Nephron progenitor cell (in vitro differentiated cells): ENCODE results near the gene PHACTR4.
"Not testable (repeated sequence)": the region's sequence is repeated elsewhere in the genome, so short reads cannot be mapped to it uniquely, and the experiment has no call there.

Experiments
- DNase-seq: peaks from one replicate; pipeline ENCODE4 v3.0.0; 2021
- H3K27ac Mint-ChIP-seq: 2 replicates; pipeline ENCODE4 v1.8.0; 2021; ENCODE audit warnings: mild to moderate bottlenecking, moderate library complexity, mixed read lengths
- H3K27me3 Mint-ChIP-seq: 2 replicates; pipeline ENCODE4 v1.8.0; 2021; ENCODE audit warnings: mild to moderate bottlenecking, low read depth, mixed read lengths; ENCODE audit not compliant: poor library complexity
- H3K36me3 Mint-ChIP-seq: 2 replicates; pipeline ENCODE4 v1.8.0; 2021; ENCODE audit warnings: low read depth, mixed read lengths
- H3K4me1 Mint-ChIP-seq: 2 replicates; pipeline ENCODE4 v1.8.0; 2021; ENCODE audit warnings: mixed read lengths
- H3K4me3 Mint-ChIP-seq: 2 replicates; pipeline ENCODE4 v1.8.0; 2021; ENCODE audit warnings: mild to moderate bottlenecking, moderate library complexity, mixed read lengths
- H3K9me3 Mint-ChIP-seq: 2 replicates; pipeline ENCODE4 v1.8.0; 2021; ENCODE audit warnings: mild to moderate bottlenecking, moderate library complexity, mixed read lengths
- TF ChIP-seq, protein P1 (sequence below): fragments of 200-600 bp; sonication (generic); IDR thresholded peaks from 2 replicates; pipeline ENCODE4 v1.5.0; 2021; ENCODE audit warnings: antibody characterized with exemption

PHACTR4 gene

DNA sequence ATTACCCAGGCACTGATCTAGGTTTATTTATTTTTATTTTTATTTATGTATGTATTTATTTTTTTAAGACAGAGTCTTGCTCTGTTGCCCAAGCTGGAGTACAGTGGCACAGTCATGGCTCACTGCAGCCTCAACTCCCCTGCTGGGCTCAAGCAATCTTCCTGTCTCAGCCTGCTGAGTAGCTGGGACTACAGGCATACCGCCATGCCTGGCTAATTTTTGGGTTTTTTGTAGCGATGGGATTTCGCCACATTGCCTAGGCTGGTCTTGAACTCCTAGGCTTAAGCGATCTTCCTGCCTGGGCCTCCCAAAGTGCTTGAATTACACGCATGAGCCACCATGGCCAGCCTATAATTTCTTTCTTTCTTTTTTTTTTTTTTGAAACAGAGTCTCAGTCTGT, 9.4 kb downstream of the PHACTR4 start:
- Mint-ChIP-seq H3K36me3 (peaks cover 86% of the 10 kb centered on the region), H3K4me3 (no peak overlapping the region), H3K9me3 (peaks cover 49% of the 10 kb centered on the region), H3K4me1 (peaks cover 27% of the 10 kb centered on the region), H3K27me3 (no peaks in the 10 kb centered on the region), H3K27ac (no peak overlapping the region)
- DNase-seq, result no peak
- TF ChIP-seq, protein P1, sequence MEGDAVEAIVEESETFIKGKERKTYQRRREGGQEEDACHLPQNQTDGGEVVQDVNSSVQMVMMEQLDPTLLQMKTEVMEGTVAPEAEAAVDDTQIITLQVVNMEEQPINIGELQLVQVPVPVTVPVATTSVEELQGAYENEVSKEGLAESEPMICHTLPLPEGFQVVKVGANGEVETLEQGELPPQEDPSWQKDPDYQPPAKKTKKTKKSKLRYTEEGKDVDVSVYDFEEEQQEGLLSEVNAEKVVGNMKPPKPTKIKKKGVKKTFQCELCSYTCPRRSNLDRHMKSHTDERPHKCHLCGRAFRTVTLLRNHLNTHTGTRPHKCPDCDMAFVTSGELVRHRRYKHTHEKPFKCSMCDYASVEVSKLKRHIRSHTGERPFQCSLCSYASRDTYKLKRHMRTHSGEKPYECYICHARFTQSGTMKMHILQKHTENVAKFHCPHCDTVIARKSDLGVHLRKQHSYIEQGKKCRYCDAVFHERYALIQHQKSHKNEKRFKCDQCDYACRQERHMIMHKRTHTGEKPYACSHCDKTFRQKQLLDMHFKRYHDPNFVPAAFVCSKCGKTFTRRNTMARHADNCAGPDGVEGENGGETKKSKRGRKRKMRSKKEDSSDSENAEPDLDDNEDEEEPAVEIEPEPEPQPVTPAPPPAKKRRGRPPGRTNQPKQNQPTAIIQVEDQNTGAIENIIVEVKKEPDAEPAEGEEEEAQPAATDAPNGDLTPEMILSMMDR, result no peak

DNA sequence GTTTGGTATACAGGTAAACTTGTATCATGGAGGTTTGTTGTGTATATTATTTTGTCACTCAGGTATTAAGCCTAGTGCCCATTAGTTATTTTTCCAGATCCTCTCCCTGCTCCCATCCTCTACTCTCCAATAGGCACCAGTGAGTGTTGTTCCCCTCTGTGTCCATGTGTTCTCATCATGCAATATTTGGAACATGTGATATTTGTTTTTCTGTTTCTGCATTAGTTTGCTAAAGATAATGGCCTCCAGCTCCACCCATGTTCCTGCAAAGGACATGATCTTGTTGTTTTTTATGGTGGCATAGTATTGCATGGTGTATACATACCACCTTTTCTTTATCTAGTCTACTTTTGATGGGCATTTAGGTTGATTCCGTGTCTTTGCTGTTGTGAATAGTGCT, 10.9 kb downstream of the PHACTR4 start:
- Mint-ChIP-seq H3K4me1 (peaks cover 14% of the 10 kb centered on the region), H3K9me3 (peaks cover 60% of the 10 kb centered on the region), H3K27ac (peak overlapping the region; percentile 65), H3K36me3 (peaks cover 87% of the 10 kb centered on the region), H3K4me3 (no peak overlapping the region), H3K27me3 (no peaks in the 10 kb centered on the region)
- DNase-seq, result no peak
- TF ChIP-seq, protein P1, result no peak

DNA sequence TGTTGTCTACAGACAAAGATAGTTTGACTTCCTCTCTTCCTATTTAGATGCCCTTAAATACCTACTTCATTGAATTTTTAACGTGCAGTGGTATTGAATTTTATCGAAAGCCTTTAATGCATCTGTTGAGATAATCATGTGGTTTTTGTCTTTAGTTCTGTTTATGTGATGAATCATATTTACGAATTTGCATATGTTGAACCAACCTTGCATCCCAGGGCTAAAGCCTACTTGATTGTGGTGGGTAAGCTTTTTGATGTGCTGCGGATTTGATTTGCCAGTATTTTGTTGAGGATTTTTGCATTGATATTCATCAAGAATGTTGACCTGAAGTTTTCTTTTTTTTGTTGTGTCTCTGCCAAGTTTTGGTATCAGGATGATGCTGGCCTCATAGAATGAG, 14.2 kb downstream of the PHACTR4 start:
- H3K27me3 Mint-ChIP-seq, H3K27ac Mint-ChIP-seq, H3K4me1 Mint-ChIP-seq, DNase-seq, H3K4me3 Mint-ChIP-seq: not testable (repeated sequence)
- Mint-ChIP-seq H3K9me3 (peaks cover 66% of the 10 kb centered on the region), H3K36me3 (peaks cover 95% of the 10 kb centered on the region)

DNA sequence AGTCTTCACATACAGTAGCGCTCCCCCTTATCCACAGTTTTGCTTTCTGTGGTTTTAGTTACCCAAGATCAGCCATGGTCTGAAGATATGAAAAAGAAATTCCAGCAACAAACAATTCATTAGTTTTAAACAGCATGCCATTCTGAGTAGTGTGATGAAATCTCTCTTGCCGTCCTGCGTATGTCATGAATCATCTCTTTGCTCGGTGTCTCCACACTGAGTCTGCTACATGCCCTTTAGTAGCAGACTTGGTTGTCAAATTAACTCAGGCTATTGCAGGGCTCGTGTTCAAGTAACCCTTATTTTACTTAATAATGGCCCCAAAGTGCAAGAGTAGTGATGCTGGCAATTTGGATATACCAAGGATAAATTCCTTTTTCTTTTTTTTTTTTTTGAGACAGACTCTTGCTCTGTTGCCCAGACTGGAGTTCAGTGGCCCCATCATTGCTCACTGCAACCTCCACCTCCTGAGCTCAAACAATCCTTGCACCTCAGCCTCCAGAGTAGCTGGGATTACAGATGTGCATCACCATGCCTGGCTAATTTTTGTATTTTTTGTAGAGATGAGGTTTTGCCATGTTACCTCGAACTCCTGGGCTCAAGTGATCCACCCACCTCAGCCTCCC, 22.6 kb downstream of the PHACTR4 start:
- peaks cover 13% of the 10 kb centered on the region for H3K9me3 Mint-ChIP-seq
- DNase-seq, result no peak
- H3K36me3 Mint-ChIP-seq, result peaks cover 61% of the 10 kb centered on the region
- TF ChIP-seq, protein P1, result no peak
- no peak overlapping the region for H3K4me3 Mint-ChIP-seq
- no peaks in the 10 kb centered on the region for H3K27me3 Mint-ChIP-seq
- peak overlapping the region; percentile 15 for H3K27ac Mint-ChIP-seq
- no peaks in the 10 kb centered on the region for H3K4me1 Mint-ChIP-seq

DNA sequence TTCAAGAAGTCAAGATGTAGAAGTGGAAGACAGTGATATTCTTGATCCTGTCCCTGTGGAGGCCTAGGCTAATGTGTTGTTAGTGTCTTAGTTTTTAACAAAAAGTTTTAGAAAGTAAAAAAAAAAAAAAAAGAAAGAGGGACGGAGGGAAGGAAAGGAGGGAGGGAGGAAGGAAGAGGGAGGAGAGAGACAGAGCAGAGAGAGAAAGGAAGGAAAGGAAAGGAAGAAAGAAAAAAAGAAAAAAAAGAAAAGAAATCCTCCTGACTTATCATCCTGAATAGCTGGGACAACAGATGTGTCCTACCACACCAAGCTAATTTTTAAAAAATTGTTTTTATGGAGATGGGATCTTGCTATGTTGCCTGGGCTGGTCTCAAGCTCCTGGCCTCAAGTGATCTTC, 24.6 kb downstream of the PHACTR4 start:
- no peak for DNase-seq
- Mint-ChIP-seq H3K36me3 (peaks cover 52% of the 10 kb centered on the region), H3K27ac (peak overlapping the region; percentile 63), H3K9me3 (peaks cover under 1% of the 10 kb centered on the region), H3K4me1 (no peaks in the 10 kb centered on the region), H3K27me3 (no peaks in the 10 kb centered on the region), H3K4me3 (no peak overlapping the region)
- TF ChIP-seq, protein P1, result no peak

DNA sequence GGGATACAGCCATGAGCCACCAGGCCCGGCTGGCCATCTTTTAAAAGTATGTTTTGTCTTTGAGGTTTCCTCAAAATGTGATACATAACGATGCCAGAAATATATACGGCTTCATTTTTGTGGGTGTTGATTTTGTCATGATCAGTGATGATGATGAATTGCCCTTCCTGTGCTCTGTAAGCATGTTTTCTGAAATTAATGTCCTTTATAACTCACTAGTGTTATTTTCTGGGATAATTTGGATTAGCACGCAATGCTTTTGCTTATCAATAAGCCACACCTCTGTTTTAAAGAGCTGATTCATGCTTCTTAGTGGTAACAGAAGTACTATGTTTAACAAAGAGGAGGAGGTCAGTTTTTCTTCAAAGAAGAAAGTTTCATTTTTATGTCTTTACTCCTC, 25.6 kb downstream of the PHACTR4 start:
- H3K4me3 Mint-ChIP-seq, result no peak overlapping the region
- DNase-seq, result no peak
- peaks cover 43% of the 10 kb centered on the region for H3K36me3 Mint-ChIP-seq
- peaks cover 9% of the 10 kb centered on the region for H3K4me1 Mint-ChIP-seq
- H3K9me3 Mint-ChIP-seq, result no peaks in the 10 kb centered on the region
- TF ChIP-seq, protein P1, result no peak
- no peaks in the 10 kb centered on the region for H3K27me3 Mint-ChIP-seq
- no peak overlapping the region for H3K27ac Mint-ChIP-seq
